SK-N-SH (cell line): ENCODE results near the gene HLA-E. TPM values are rescaled to one million over a fixed set of nuclear protein-coding genes. Genes with fewer than 3 reads are reported as not detected.
A peak's percentile ranks its signal among the peaks of the same experiment; 100 is the strongest.

Experiments used
- CTCF ChIA-PET: fragments of 300-600, 350-600 bp; formaldehyde crosslinking; extraction: SDS; loops from one replicate; lab custom pipeline; 2021; lab: Yijun Ruan, JAX
- POLR2A ChIA-PET: fragments of 350-600 bp; sonication (Branson Sonifier 250); formaldehyde crosslinking; extraction: SDS; loops from one replicate; lab custom pipeline; 2020; ENCODE audit warnings: antibody characterized with exemption, inconsistent platforms; lab: Yijun Ruan, JAX
- DNase-seq: peaks from one replicate; pipeline ENCODE4 v3.0.0; 2012
- H2AFZ ChIP-seq: fragments of 200-600 bp; sonication (generic); 2 replicates; pipeline ENCODE4 v1.8.1; 2016; ENCODE audit warnings: antibody characterized with exemption, mild to moderate bottlenecking, low read depth
- H3F3A ChIP-seq: fragments of 200-600 bp; sonication (generic); replicated peaks from 2 replicates; pipeline ENCODE3; 2016; ENCODE audit warnings: antibody characterized with exemption, mild to moderate bottlenecking; ENCODE audit not compliant: insufficient read depth
- H3K27ac ChIP-seq, 2 experiments: fragments of 200-500 bp in 1 of 2; fragments of 200-600 bp in 1 of 2; sonication (Bioruptor generic) in 1 of 2; sonication (generic), shearing (Covaris generic) in 1 of 2; 2 replicates each; pipeline versions ENCODE4 v1.5.1 to v1.6.1; 2014 to 2016; ENCODE audit warnings: low read depth in 2 of 2, inconsistent platforms in 1 of 2, low read length in 1 of 2, mild to moderate bottlenecking in 1 of 2, mixed read lengths in 1 of 2
- H3K27me3 ChIP-seq: fragments of 200-600 bp; sonication (generic), shearing (Covaris generic); 2 replicates; pipeline ENCODE4 v1.6.1; 2016; ENCODE audit warnings: mixed run types; ENCODE audit not compliant: insufficient read depth
- H3K36me3 ChIP-seq, 2 experiments: fragments of 200-500 bp in 1 of 2; fragments of 200-600 bp in 1 of 2; sonication (Bioruptor generic) in 1 of 2; sonication (generic) in 1 of 2; replicated peaks in 1 of 2; 2 replicates each; pipeline versions ENCODE3 to v1.5.1; 2014 to 2016; ENCODE audit warnings: low read length in 1 of 2, mild to moderate bottlenecking in 1 of 2; ENCODE audit not compliant: insufficient read depth in 2 of 2, control insufficient read depth in 1 of 2
- H3K4me1 ChIP-seq, 2 experiments: fragments of 200-500 bp in 1 of 2; fragments of 200-600 bp in 1 of 2; sonication (Bioruptor generic) in 1 of 2; sonication (generic), shearing (Covaris generic) in 1 of 2; 2 replicates each; pipeline versions ENCODE4 v1.5.1 to v1.6.1; 2014 to 2016; ENCODE audit warnings: low read depth in 1 of 2, low read length in 1 of 2, mixed run types in 1 of 2; ENCODE audit not compliant: insufficient read depth in 2 of 2, control insufficient read depth in 1 of 2
- H3K4me2 ChIP-seq: fragments of 200-600 bp; sonication (generic), shearing (Covaris generic); 2 replicates; pipeline ENCODE4 v1.6.1; 2017; ENCODE audit warnings: mixed run types
- H3K4me3 ChIP-seq, 2 experiments: fragments of 200-500 bp in 1 of 2; fragments of 200-600 bp in 1 of 2; sonication (Bioruptor generic) in 1 of 2; sonication (generic), shearing (Covaris generic) in 1 of 2; 2 replicates each; pipeline versions ENCODE4 v1.5.1 to v1.8.1; 2014 to 2016; ENCODE audit warnings: low read depth in 2 of 2, inconsistent platforms in 1 of 2, low read length in 1 of 2, mild to moderate bottlenecking in 1 of 2, mixed read lengths in 1 of 2, moderate library complexity in 1 of 2
- H3K79me2 ChIP-seq: fragments of 200-600 bp; sonication (generic); 2 replicates; pipeline ENCODE4 v1.8.1; 2017; ENCODE audit warnings: mild to moderate bottlenecking; ENCODE audit not compliant: insufficient read depth
- H3K9ac ChIP-seq: fragments of 200-600 bp; sonication (generic); 2 replicates; pipeline ENCODE4 v1.6.1; 2017; ENCODE audit warnings: mixed run types
- H3K9me2 ChIP-seq: fragments of 200-600 bp; sonication (generic); 2 replicates; pipeline ENCODE4 v1.6.1; 2017; ENCODE audit warnings: mixed run types
- H3K9me3 ChIP-seq: fragments of 200-600 bp; sonication (generic); 2 replicates; pipeline ENCODE4 v1.6.1; 2017; ENCODE audit warnings: mixed run types, mild to moderate bottlenecking, moderate library complexity
- H4K20me1 ChIP-seq: fragments of 200-600 bp; sonication (generic); 2 replicates; pipeline ENCODE4 v1.6.1; 2017; ENCODE audit warnings: mild to moderate bottlenecking, mixed run types; ENCODE audit not compliant: insufficient read depth
- CHD2 ChIP-seq: fragments of 150-350 bp; IDR thresholded peaks from 2 replicates; pipeline ENCODE4 v1.6.1; 2018; ENCODE audit warnings: low read length; ENCODE audit not compliant: partially characterized antibody
- CTCF ChIP-seq: fragments of 200-600 bp; sonication (generic); IDR thresholded peaks from 2 replicates; pipeline ENCODE4 v1.6.1; 2017; ENCODE audit warnings: antibody characterized with exemption, mild to moderate bottlenecking, moderate library complexity
- ELF1 ChIP-seq: IDR thresholded peaks from 2 replicates; pipeline ENCODE4 v1.4.0; 2012
- FOSL2 ChIP-seq: IDR thresholded peaks from 2 replicates; pipeline ENCODE4 v1.4.0; 2012; ENCODE audit warnings: low read depth, mild to moderate bottlenecking, moderate library complexity, borderline replicate concordance
- FOXJ3 ChIP-seq: sonication (generic); formaldehyde crosslinking; IDR thresholded peaks from 2 replicates; pipeline ENCODE4 v1.5.1; 2020; ENCODE audit warnings: mild to moderate bottlenecking, missing genetic modification reagents
- MAX ChIP-seq: IDR thresholded peaks from 2 replicates; pipeline ENCODE4 v1.4.0; 2012; ENCODE audit warnings: low read depth
- MXI1 ChIP-seq: IDR thresholded peaks from 2 replicates; pipeline ENCODE4 v1.6.1; 2012; ENCODE audit warnings: mild to moderate bottlenecking, low read depth, low read length, improper control_type of control experiment
- PBX3 ChIP-seq: IDR thresholded peaks from 2 replicates; pipeline ENCODE4; 2012
- POLR2AphosphoS5 ChIP-seq: IDR thresholded peaks from 2 replicates; pipeline ENCODE4 v1.6.1; 2012; ENCODE audit warnings: low read depth, low read length
- RAD21 ChIP-seq: IDR thresholded peaks from 2 replicates; pipeline ENCODE4 v1.6.1; 2012; ENCODE audit warnings: mild to moderate bottlenecking, low read length
- RCOR1 ChIP-seq: fragments of 150-350 bp; IDR thresholded peaks from 2 replicates; pipeline ENCODE4 v1.6.1; 2017; ENCODE audit warnings: antibody characterized with exemption, low read length
- RFX5 ChIP-seq: IDR thresholded peaks from 2 replicates; pipeline ENCODE4 v1.6.1; 2012; ENCODE audit warnings: mild to moderate bottlenecking, improper control_type of control experiment, low read length
- SIN3A ChIP-seq: IDR thresholded peaks from 2 replicates; pipeline ENCODE4 v1.6.1; 2012; ENCODE audit warnings: low read depth, mild to moderate bottlenecking, low read length, moderate library complexity, borderline replicate concordance
- SMC3 ChIP-seq: IDR thresholded peaks from 2 replicates; pipeline ENCODE4 v1.6.1; 2012; ENCODE audit warnings: low read depth, low read length, improper control_type of control experiment
- TCF12 ChIP-seq: IDR thresholded peaks from 2 replicates; pipeline ENCODE4 v1.4.0; 2012
- USF2 ChIP-seq: fragments of 150-350 bp; IDR thresholded peaks from 2 replicates; pipeline ENCODE4 v1.6.1; 2017; ENCODE audit warnings: antibody characterized with exemption, low read length, low read depth, borderline replicate concordance
- YY1 ChIP-seq: IDR thresholded peaks from 2 replicates; pipeline ENCODE4 v1.4.0; 2012; ENCODE audit warnings: low read depth, mild to moderate bottlenecking
- WGBS: methylation state at CpG from one replicate; pipeline ENCODE4 v1.1.6; 2017; ENCODE audit warnings: low lambda C conversion rate; 5-methylcytosine and 5-hydroxymethylcytosine counted together
- polyA plus RNA-seq, 3 experiments: library from polyadenylated mRNA; depleted of rRNA; stranded (reverse); fragments of >200 nt; gene quantifications; 2 replicates each; pipeline ENCODE4 v1.2.3, GENCODE V29; 2012

HLA-E gene
- polyA plus RNA-seq, 1 of the 3 experiments (the other 2 are of a cell fraction): 90.9 TPM

- no peak for TF ChIP-seq YY1
- TF ChIP-seq USF2: no peak
- no peak for TF ChIP-seq MXI1
- TF ChIP-seq MAX: no peak
- TF ChIP-seq FOXJ3: no peak
- no peak for TF ChIP-seq CHD2
- TF ChIP-seq RCOR1: no peak
- TF ChIP-seq TCF12: no peak
- TF ChIP-seq POLR2AphosphoS5: no peak
Measured at GRCh38 chr6:30537931-30538330, 48.6 kb downstream of the HLA-E start (continued).

GRCh38 chr6:30541515-30542403 is 52.5 kb downstream of the HLA-E start:
- H2AFZ ChIP-seq: 0 out of 2 replicates have a peak overlapping the region, but pooled peaks have one; percentile 17
- peak overlapping the region; percentile 39 to 55 for H3K4me3 ChIP-seq

More at GRCh38 chr6:30541515-30542403, 52.5 kb downstream of the HLA-E start:
- Histone ChIP-seq H3K27me3 (no peaks in the 10 kb centered on the region), H3K9me2 (no peaks in the 10 kb centered on the region), H3K9ac (no peak overlapping the region), H3K9me3 (no peaks in the 10 kb centered on the region), H4K20me1 (no peaks in the 10 kb centered on the region), H3K36me3 (peaks cover 0 to 16% of the 10 kb centered on the region in 2 experiments), H3K27ac (no peak overlapping the region), H3F3A (peaks cover 8% of the 10 kb centered on the region)
- CTCF ChIA-PET: interaction anchor here (0.7 to 11.3 kb wide), 41 partner anchors 11 to 527 kb away, joined by 3 to 203 read pairs (median 5); partner anchors contain the start of genes ABCF1, C6orf136, GNL1 and HLA-E
- peak; percentile 66 for DNase-seq
- TF ChIP-seq RFX5 (no peak; the same call in 1 of the 2 replicates), SIN3A (0 out of 2 replicates have a peak, but pooled peaks have one; percentile 17), RAD21 (peak; percentile 73), SMC3 (peak; percentile 67), CTCF (peak; percentile 99), ELF1 (no peak), FOSL2 (no peak), PBX3 (no peak), USF2 (no peak)
- TF ChIP-seq, all 33 proteins: peak for 4
- Histone ChIP-seq H3K79me2 (no peaks in the 10 kb centered on the region), H3K4me1 (peaks cover 3 to 5% of the 10 kb centered on the region in 2 experiments; a peak in 1 of 4 replicates), H3K4me2 (peak overlapping the region; percentile 78)
- 28% methylated on average over 23 of the region's 23 CpGs for WGBS
- POLR2A ChIA-PET: interaction anchor here (0.9 to 1.5 kb wide), 4 partner anchors 10 to 73 kb away, joined by 3 to 4 read pairs (median 3); no protein-coding TSS in a partner anchor
